K562 (cell line): ENCODE data around the gene NCF2. TPM values are rescaled to one million over a fixed set of nuclear protein-coding genes. Genes with fewer than 3 reads are reported as not detected.

ENCODE experiments used
- ATAC-seq: fragments of 200-7000 bp; cut with Tn5 transposase; 3 replicates; pipeline ENCODE4 v1.9.1; 2020; ENCODE audit warnings: moderate library complexity
- BruUV-seq: library from RNA; stranded (reverse); fragments of 400-500 nt; replicated peaks from 2 replicates; lab custom pipeline; 2021; lab: Mats Ljungman, UMichigan
- CTCF ChIA-PET: fragments of 300-600 bp; formaldehyde crosslinking; extraction: SDS; loops from one replicate; lab custom pipeline; 2021; ENCODE audit warnings: low intra/inter-chr PET ratio; lab: Yijun Ruan, JAX
- POLR2A ChIA-PET: fragments of 300-600, 350-650 bp; sonication (Branson Sonifier 250); formaldehyde crosslinking; extraction: SDS; loops from one replicate; lab custom pipeline; 2021; ENCODE audit warnings: antibody characterized with exemption, inconsistent platforms; lab: Yijun Ruan, JAX
- DNase-seq, 4 experiments: peaks; one replicate each; pipeline versions ENCODE4 v3.0.0 to v3.0.0-alpha.2; 2011 to 2018; ENCODE audit warnings: low spot score in 3 of 4, mixed read lengths in 3 of 4; ENCODE audit errors: extremely low read depth in 1 of 4
- FAIRE-seq: peaks from 2 replicates; lab custom pipeline; 2011; peaks lifted over from hg19 to GRCh38; lab: Jason Lieb, UNC
- H2AFZ ChIP-seq: 2 replicates; pipeline ENCODE4 v1.6.0; 2011; ENCODE audit warnings: low read depth, low read length, control low read depth, inconsistent platforms
- H3K27ac ChIP-seq: fragments of 200-600 bp; 3 replicates; pipeline ENCODE4 v1.8.0; 2011; ENCODE audit warnings: low read depth, mild to moderate bottlenecking, control low read depth, inconsistent platforms, low read length, moderate library complexity, mixed read lengths; ENCODE audit errors: extremely low read depth
- H3K27me3 ChIP-seq, 2 experiments: fragments of 300-600 bp in 1 of 2; 2 replicates in 1 of 2; 3 replicates in 1 of 2; pipeline versions ENCODE4 v1.6.0 to v1.8.0; 2011; ENCODE audit warnings: inconsistent platforms in 2 of 2, low read length in 2 of 2, mild to moderate bottlenecking in 1 of 2, mixed read lengths in 1 of 2, moderate library complexity in 1 of 2; ENCODE audit not compliant: control insufficient read depth in 2 of 2, insufficient read depth in 2 of 2
- H3K36me3 ChIP-seq: fragments of 300-600 bp; 3 replicates; pipeline ENCODE4 v1.8.0; 2011; ENCODE audit warnings: mild to moderate bottlenecking, low read length, inconsistent platforms; ENCODE audit not compliant: control insufficient read depth, insufficient read depth
- H3K4me1 ChIP-seq, 2 experiments: fragments of 200-600 bp in 1 of 2; replicated peaks in 1 of 2; 2 replicates in 1 of 2; 3 replicates in 1 of 2; pipeline versions ENCODE4 v1.5.1 to v1.8.0; 2011; ENCODE audit warnings: inconsistent platforms in 2 of 2, low read length in 2 of 2, mild to moderate bottlenecking in 1 of 2, mixed read lengths in 1 of 2, moderate library complexity in 1 of 2; ENCODE audit not compliant: control insufficient read depth in 2 of 2, insufficient read depth in 2 of 2
- H3K4me2 ChIP-seq: 2 replicates; pipeline ENCODE4 v1.6.1; 2011; ENCODE audit warnings: low read length, control low read depth, inconsistent platforms, mixed read lengths; ENCODE audit not compliant: insufficient read depth
- H3K4me3 ChIP-seq: fragments of 200-600 bp; sonication (generic), shearing (Covaris generic); 2 replicates; pipeline ENCODE4 v1.5.1; 2016; ENCODE audit warnings: control low read depth, inconsistent platforms
- H3K79me2 ChIP-seq: fragments of 200-600 bp; 3 replicates; pipeline ENCODE4 v1.8.0; 2011; ENCODE audit warnings: low read length, inconsistent platforms; ENCODE audit not compliant: control insufficient read depth, insufficient read depth
- H3K9ac ChIP-seq, 2 experiments: 2 replicates each; pipeline versions ENCODE4 v1.6.0 to v1.6.1; 2011; ENCODE audit warnings: low read depth in 2 of 2, low read length in 2 of 2, control low read depth in 1 of 2, inconsistent platforms in 1 of 2, mild to moderate bottlenecking in 1 of 2, mixed read lengths in 1 of 2; ENCODE audit not compliant: insufficient read depth in 1 of 2
- H3K9me1 ChIP-seq: one replicate; pipeline ENCODE4 v1.6.0; 2011; ENCODE audit warnings: inconsistent platforms, mild to moderate bottlenecking, low read length, moderate library complexity; ENCODE audit not compliant: control insufficient read depth, insufficient read depth
- H3K9me3 ChIP-seq: replicated peaks from 2 replicates; pipeline ENCODE4 v1.5.1; 2011; ENCODE audit warnings: low read depth, low read length, inconsistent platforms; ENCODE audit not compliant: control insufficient read depth, insufficient read depth
- H4K20me1 ChIP-seq: replicated peaks from 2 replicates; pipeline ENCODE4 v1.6.1; 2011; ENCODE audit warnings: low read length, inconsistent platforms, mixed read lengths; ENCODE audit not compliant: control insufficient read depth, insufficient read depth
- CC2D1A ChIP-seq: fragments of 450-650 bp; IDR thresholded peaks from 2 replicates; pipeline ENCODE4 v1.6.1; 2017; ENCODE audit warnings: mild to moderate bottlenecking
- MXI1 ChIP-seq: IDR thresholded peaks from 2 replicates; pipeline ENCODE4 v1.6.1; 2011; ENCODE audit warnings: low read depth, mild to moderate bottlenecking, improper control_type of control experiment, low read length
- ZNF143 ChIP-seq: sonication (generic); formaldehyde crosslinking; IDR thresholded peaks from 2 replicates; pipeline ENCODE4 v1.9.0; 2022; ENCODE audit warnings: mild to moderate bottlenecking, missing genetic modification reagents
- WGBS: fragments of 100-300 bp; shearing (Covaris generic); methylation state at CpG from one replicate; pipeline ENCODE4 v1.1.6; 2016; ENCODE audit warnings: low coverage, mixed read lengths; ENCODE audit not compliant: insufficient coverage; ENCODE audit errors: missing lambda C conversion rate; 5-methylcytosine and 5-hydroxymethylcytosine counted together
- in situ Hi-C: fragments of 300-500 bp; cut with MboI; formaldehyde crosslinking; loops from 4 replicates; pipeline ENCODE4 v1.15.0; 2018; ENCODE audit warnings: inconsistent platforms, mixed read lengths
- intact Hi-C: fragments of 100-400 bp; cut with micrococcal nuclease; formaldehyde crosslinking; loops from 2 replicates; pipeline ENCODE4 v1.14.2; 2022
- polyA plus RNA-seq, 8 experiments: library from polyadenylated mRNA; depleted of rRNA in 4 of 8; stranded (reverse) in 5 of 8; unstranded in 3 of 8; fragments of >200 nt; fragmentation: Nextera tagmentation in 2 of 8; fragmentation: Illumina TruSeq in 1 of 8; extraction: Ambion mirVana in 2 of 8; extraction: Trizol in 1 of 8; gene quantifications; 2 replicates each; pipeline versions ENCODE4 v1.2.1 to v1.2.3, GENCODE V29; 2011 to 2014; ENCODE audit warnings: inconsistent platforms in 1 of 8, missing spikeins in 1 of 8
- total RNA-seq, 7 experiments: library from RNA; depleted of rRNA in 6 of 7; stranded (reverse); fragments of >200 nt in 6 of 7; fragmentation: Illumina TruSeq in 2 of 7; extraction: Trizol in 2 of 7; gene quantifications; 2 replicates each; pipeline versions ENCODE4 v1.2.1 to v1.2.3, GENCODE V29; 2011 to 2021; ENCODE audit warnings: low replicate concordance in 1 of 7

Gene NCF2
- total and polyA plus RNA-seq, 9 of the 15 experiments (the other 6 are each of a cell fraction or from before 2014, with no cell fraction given) = 0.07 to 0.54 (median 0.16) TPM; not detected in 3

GRCh38 chr1:183620311-183620710, 30.1 kb upstream of the NCF2 start:
- intact Hi-C loops = loop anchor here (5.0 to 10.0 kb wide), 3 partner anchors 73 to 656 kb away; no protein-coding TSS in a partner anchor
- Histone ChIP-seq H3K79me2 (no peaks in the 10 kb centered on the region), H4K20me1 (no peaks in the 10 kb centered on the region), H3K27ac (no peak overlapping the region), H3K9me3 (no peaks in the 10 kb centered on the region), H2AFZ (no peak overlapping the region), H3K36me3 (peaks cover 4% of the 10 kb centered on the region; the same call in 2 of the 3 replicates), H3K9me1 (no peaks in the 10 kb centered on the region), H3K4me2 (no peak overlapping the region), H3K4me3 (no peak overlapping the region), H3K27me3 (no peaks in the 10 kb centered on the region), H3K4me1 (no peaks in the 10 kb centered on the region), H3K9ac (no peak overlapping the region)
- BruUV-seq = no TSS peak
- DNase-seq (no peak), FAIRE-seq (no peak), ATAC-seq (no peak)
- ChIA-PET POLR2A (no interaction called here), CTCF (interaction anchor here (1.2 kb wide), 1 partner anchor 338 kb away, joined by 3 read pairs; no protein-coding TSS in a partner anchor)
- in situ Hi-C loops = loop anchor here (5.0 to 25.0 kb wide), 3 partner anchors 148 to 658 kb away; partner anchors contain the start of genes SHCBP1L and SMG7
- 40% methylated on average over 2 of the region's 2 CpGs for WGBS
- TF ChIP-seq CC2D1A = no peak

GRCh38 chr1:183619781-183620180, 29.5 kb upstream of the NCF2 start:
- DNase-seq (no peak), FAIRE-seq (no peak), ATAC-seq (no peak)
- Histone ChIP-seq H3K9me1 (no peaks in the 10 kb centered on the region), H3K4me1 (no peaks in the 10 kb centered on the region), H3K4me3 (no peak overlapping the region), H3K27ac (no peak overlapping the region), H3K9me3 (no peaks in the 10 kb centered on the region), H3K79me2 (no peaks in the 10 kb centered on the region), H2AFZ (no peak overlapping the region), H3K9ac (no peak overlapping the region), H3K36me3 (peaks cover 3% of the 10 kb centered on the region; the same call in 2 of the 3 replicates), H3K4me2 (no peak overlapping the region), H4K20me1 (no peaks in the 10 kb centered on the region), H3K27me3 (no peaks in the 10 kb centered on the region)
- ChIA-PET CTCF (interaction anchor here (1.2 kb wide), 1 partner anchor 338 kb away, joined by 3 read pairs; no protein-coding TSS in a partner anchor), POLR2A (no interaction called here)
- no TSS peak for BruUV-seq
- WGBS = 13% methylated on average over 1 of the region's 1 CpG
- intact Hi-C loops = loop anchor here (5.0 to 10.0 kb wide), 3 partner anchors 72 to 655 kb away; no protein-coding TSS in a partner anchor
- in situ Hi-C loops = loop anchor here (5.0 to 25.0 kb wide), 3 partner anchors 147 to 657 kb away; partner anchors contain the start of genes SHCBP1L and SMG7
- TF ChIP-seq MXI1 (no peak), ZNF143 (no peak)
